ENCODE measurements around the gene NEFH.

GRCh38 chr22:29435236-29436136 lies 44.5 kb upstream of the NEFH start:
- TF ChIP-seq SUZ12 (IDR thresholded peaks at IDR 0.05; ENCODE audit: extremely low read depth, insufficient read depth, insufficient read length) (no peak), YY1 (IDR thresholded peaks at IDR 0.05; ENCODE audit: insufficient read depth, insufficient read length) (no peak)
